Natural killer cell (primary cell): ENCODE measurements around the gene LCE1E. TPM values are rescaled to one million over a fixed set of nuclear protein-coding genes. Genes with fewer than 3 reads are reported as not detected.

Experiments
- ATAC-seq, 3 donors: fragments of 150-1000 bp in 2 of 3; fragments of 200-7000 bp in 1 of 3; cut with Tn5 transposase; 1 replicate in 1 of 3; 2 replicates in 2 of 3; pipeline ENCODE4 v1.10.0; 2021; ENCODE audit warnings: mild to moderate bottlenecking in 2 of 3, moderate library complexity in 2 of 3
- DNase-seq, 2 donors: peaks; one replicate each; pipeline versions ENCODE4 v3.0.0 to v3.0.0-alpha.2; 2013 to 2021; ENCODE audit warnings: mixed read lengths in 1 of 2
- H3K27ac ChIP-seq: one replicate; pipeline ENCODE4 v1.5.1; 2013; ENCODE audit warnings: mild to moderate bottlenecking, low read length
- H3K27me3 ChIP-seq: one replicate; pipeline ENCODE4 v1.6.1; 2013; ENCODE audit warnings: low read length; ENCODE audit not compliant: control insufficient read depth, insufficient read depth
- H3K36me3 ChIP-seq: one replicate; pipeline ENCODE4 v1.6.1; 2013; ENCODE audit warnings: low read length; ENCODE audit not compliant: control insufficient read depth, insufficient read depth
- H3K4me1 ChIP-seq: one replicate; pipeline ENCODE4 v1.6.1; 2013; ENCODE audit warnings: low read length; ENCODE audit not compliant: control insufficient read depth, insufficient read depth
- H3K4me3 ChIP-seq: one replicate; pipeline ENCODE4 v1.5.1; 2013; ENCODE audit warnings: low read length
- H3K9me3 ChIP-seq: one replicate; pipeline ENCODE4 v1.6.1; 2013; ENCODE audit warnings: low read length; ENCODE audit not compliant: control insufficient read depth, insufficient read depth
- H3K27ac Mint-ChIP-seq, 2 donors: one replicate each; pipeline ENCODE4 v1.8.0; 2022; ENCODE audit warnings: mild to moderate bottlenecking in 2 of 2, mixed read lengths in 2 of 2, moderate library complexity in 1 of 2
- H3K27me3 Mint-ChIP-seq, 2 donors: one replicate each; pipeline ENCODE4 v1.8.0; 2022; ENCODE audit warnings: low read depth in 2 of 2, mixed read lengths in 2 of 2
- H3K36me3 Mint-ChIP-seq: one replicate; pipeline ENCODE4 v1.8.0; 2022; ENCODE audit warnings: mixed read lengths
- H3K4me1 Mint-ChIP-seq, 2 donors: one replicate each; pipeline ENCODE4 v1.8.0; 2022; ENCODE audit warnings: mixed read lengths in 2 of 2
- H3K4me3 Mint-ChIP-seq: one replicate; pipeline ENCODE4 v1.8.0; 2022; ENCODE audit warnings: mild to moderate bottlenecking, moderate library complexity, mixed read lengths
- H3K9me3 Mint-ChIP-seq, 2 donors: one replicate each; pipeline ENCODE4 v1.8.0; 2022; ENCODE audit warnings: mixed read lengths in 2 of 2
- WGBS: methylation state at CpG from one replicate; pipeline ENCODE4 v1.1.7; 2013; ENCODE audit warnings: missing lambda C conversion rate; ENCODE audit not compliant: insufficient coverage; 5-methylcytosine and 5-hydroxymethylcytosine counted together
- intact Hi-C: fragments of 100-400 bp; cut with micrococcal nuclease; formaldehyde crosslinking; loops from one replicate; pipeline ENCODE4 v1.14.2; 2022
- total RNA-seq, 4 donors: library from RNA; stranded (reverse); fragments of 120-200 nt in 1 of 4; gene quantifications; one replicate each; pipeline versions ENCODE4 v1.2.3 to v1.2.4, GENCODE V29; 2013 to 2022
- TF ChIP-seq, protein P1 (sequence below): fragments of 200-600 bp; IDR thresholded peaks from one replicate; pipeline ENCODE4 v1.8.0; 2022; ENCODE audit warnings: antibody characterized with exemption

The LCE1E gene
- total RNA-seq, 3 donors from 2014 or later (not counting 1 experiment from before 2014, with no cell fraction given), result not detected

DNA sequence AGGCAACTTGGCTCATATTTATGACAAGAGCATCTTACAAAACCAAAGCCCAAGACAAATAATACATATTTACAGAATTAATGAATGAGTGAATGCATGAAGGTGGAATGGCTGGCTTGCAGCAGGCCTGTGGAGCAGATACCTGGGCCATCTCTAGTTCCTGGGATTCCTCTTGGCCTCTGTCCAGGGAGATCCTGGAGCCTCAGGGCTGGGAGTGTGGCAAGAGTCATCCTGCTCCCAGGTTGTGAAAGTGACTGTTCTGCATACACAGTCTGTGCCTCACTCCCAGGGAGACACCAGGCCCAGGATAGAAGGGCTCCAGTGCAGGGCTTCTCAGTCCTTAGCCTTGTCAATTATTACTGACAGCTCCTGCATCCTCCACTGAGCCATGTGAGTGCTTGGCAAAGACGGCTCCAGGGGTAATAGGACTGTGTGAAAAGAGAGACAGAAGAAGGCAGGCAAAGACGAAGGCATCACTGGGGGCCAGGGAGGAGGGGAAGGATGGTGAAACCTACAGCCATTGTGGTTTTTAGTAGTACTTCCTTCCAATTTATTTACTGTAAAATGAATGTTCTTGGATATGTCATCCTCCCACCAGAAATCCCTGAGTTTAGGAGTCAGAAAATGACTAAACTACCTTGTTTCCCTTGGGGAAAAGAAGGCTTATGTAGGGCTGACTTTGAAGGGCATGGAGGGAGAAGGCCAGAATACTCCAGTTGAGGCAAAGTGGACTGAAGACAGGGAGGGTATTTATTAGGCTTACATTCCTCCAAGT lies 42.5 kb upstream of the LCE1E start:
- Mint-ChIP-seq H3K27ac (no peak overlapping the region), H3K4me3 (no peak overlapping the region), H3K9me3 (peaks cover 0 to 5% of the 10 kb centered on the region in 2 donors), H3K4me1 (no peaks in the 10 kb centered on the region), H3K27me3 (peaks cover 30 to 73% of the 10 kb centered on the region in 2 donors), H3K36me3 (no peaks in the 10 kb centered on the region)
- no peaks in the 10 kb centered on the region for H3K9me3 ChIP-seq
- no peak overlapping the region for H3K4me3 ChIP-seq
- no peaks in the 10 kb centered on the region for H3K36me3 ChIP-seq
- DNase-seq (no peak), ATAC-seq (no peak)
- TF ChIP-seq, protein P1, sequence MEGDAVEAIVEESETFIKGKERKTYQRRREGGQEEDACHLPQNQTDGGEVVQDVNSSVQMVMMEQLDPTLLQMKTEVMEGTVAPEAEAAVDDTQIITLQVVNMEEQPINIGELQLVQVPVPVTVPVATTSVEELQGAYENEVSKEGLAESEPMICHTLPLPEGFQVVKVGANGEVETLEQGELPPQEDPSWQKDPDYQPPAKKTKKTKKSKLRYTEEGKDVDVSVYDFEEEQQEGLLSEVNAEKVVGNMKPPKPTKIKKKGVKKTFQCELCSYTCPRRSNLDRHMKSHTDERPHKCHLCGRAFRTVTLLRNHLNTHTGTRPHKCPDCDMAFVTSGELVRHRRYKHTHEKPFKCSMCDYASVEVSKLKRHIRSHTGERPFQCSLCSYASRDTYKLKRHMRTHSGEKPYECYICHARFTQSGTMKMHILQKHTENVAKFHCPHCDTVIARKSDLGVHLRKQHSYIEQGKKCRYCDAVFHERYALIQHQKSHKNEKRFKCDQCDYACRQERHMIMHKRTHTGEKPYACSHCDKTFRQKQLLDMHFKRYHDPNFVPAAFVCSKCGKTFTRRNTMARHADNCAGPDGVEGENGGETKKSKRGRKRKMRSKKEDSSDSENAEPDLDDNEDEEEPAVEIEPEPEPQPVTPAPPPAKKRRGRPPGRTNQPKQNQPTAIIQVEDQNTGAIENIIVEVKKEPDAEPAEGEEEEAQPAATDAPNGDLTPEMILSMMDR, result no peak
- H3K27ac ChIP-seq, result no peak overlapping the region
- no peaks in the 10 kb centered on the region for H3K27me3 ChIP-seq
- WGBS, result 53% methylated on average over 2 of the region's 2 CpGs
- H3K4me1 ChIP-seq, result no peaks in the 10 kb centered on the region
- intact Hi-C loops, result no loop called here

DNA sequence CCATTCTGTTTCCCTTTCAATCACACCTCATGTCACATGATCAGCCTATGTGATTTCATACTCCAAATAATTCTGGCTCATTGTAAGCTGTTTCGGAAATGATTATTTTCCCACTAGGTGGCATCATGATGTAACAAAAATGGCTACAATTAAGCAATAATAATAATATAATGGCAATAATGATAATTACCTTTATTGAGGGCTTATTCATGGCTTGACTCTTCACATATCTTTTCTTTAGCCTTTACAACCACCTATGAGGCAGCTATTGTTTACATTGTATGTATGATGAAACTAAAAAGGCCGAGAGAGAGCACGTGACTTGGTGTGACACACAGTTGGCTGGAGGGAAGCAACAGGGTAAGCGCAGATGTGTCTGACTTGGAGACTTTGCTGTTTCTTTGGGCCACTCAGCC lies 40.8 kb upstream of the LCE1E start:
- H3K4me1 ChIP-seq, result no peaks in the 10 kb centered on the region
- H3K27me3 Mint-ChIP-seq, result peaks cover 30 to 70% of the 10 kb centered on the region in 2 donors
- DNase-seq (no peak), ATAC-seq (no peak)
- TF ChIP-seq, protein P1, result no peak
- 90% methylated on average over 3 of the region's 4 CpGs for WGBS
- H3K27me3 ChIP-seq, result no peaks in the 10 kb centered on the region
- intact Hi-C loops, result no loop called here
- H3K4me1 Mint-ChIP-seq, result no peaks in the 10 kb centered on the region
- H3K36me3 Mint-ChIP-seq, result no peaks in the 10 kb centered on the region
- H3K9me3 Mint-ChIP-seq, result peaks cover 0 to 5% of the 10 kb centered on the region in 2 donors
- H3K4me3 Mint-ChIP-seq, result no peak overlapping the region
- H3K27ac Mint-ChIP-seq, result no peak overlapping the region
- no peaks in the 10 kb centered on the region for H3K9me3 ChIP-seq
- no peaks in the 10 kb centered on the region for H3K36me3 ChIP-seq
- H3K27ac ChIP-seq, result no peak overlapping the region
- H3K4me3 ChIP-seq, result no peak overlapping the region

DNA sequence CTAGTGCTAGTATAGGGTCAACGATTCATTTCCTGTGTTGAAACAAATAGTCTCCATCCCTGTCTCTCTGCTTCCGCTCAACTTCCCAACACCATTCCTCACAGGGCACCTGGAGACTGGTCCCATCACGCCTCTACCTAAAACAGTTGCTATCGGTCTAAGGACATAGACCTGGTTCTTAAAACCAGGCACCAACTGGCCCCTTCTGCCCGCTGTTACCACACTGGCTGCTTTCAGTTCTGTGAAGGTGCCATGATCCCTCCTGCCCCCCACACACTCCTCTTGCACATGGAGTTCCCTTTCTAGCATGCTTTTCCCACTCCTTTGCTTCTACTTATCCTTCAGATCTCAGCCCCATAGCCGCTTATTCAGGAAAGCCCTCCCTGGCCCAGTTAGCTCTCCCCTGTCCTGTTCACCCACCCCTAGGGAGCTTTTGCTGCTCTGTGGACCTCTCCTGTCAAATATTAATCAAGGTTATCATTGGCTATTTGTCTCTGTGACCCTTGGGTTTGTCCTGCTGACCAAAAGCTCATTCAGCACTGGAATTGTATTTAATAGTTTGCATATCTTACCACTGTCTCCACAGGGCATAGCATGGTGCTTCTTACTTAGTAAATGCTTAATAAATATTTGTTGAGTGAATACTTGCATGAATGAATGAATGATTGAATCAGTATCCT lies 40.2 kb upstream of the LCE1E start:
- Histone ChIP-seq H3K4me1 (no peaks in the 10 kb centered on the region), H3K27me3 (no peaks in the 10 kb centered on the region), H3K36me3 (no peaks in the 10 kb centered on the region), H3K4me3 (no peak overlapping the region), H3K27ac (no peak overlapping the region), H3K9me3 (no peaks in the 10 kb centered on the region)
- DNase-seq, result no peak
- H3K4me1 Mint-ChIP-seq, result no peaks in the 10 kb centered on the region
- no peak for ATAC-seq
- H3K9me3 Mint-ChIP-seq, result peaks cover 0 to 5% of the 10 kb centered on the region in 2 donors
- intact Hi-C loops, result no loop called here
- H3K27ac Mint-ChIP-seq, result no peak overlapping the region
- no peaks in the 10 kb centered on the region for H3K36me3 Mint-ChIP-seq
- peaks cover 36 to 76% of the 10 kb centered on the region in 2 donors for H3K27me3 Mint-ChIP-seq
- TF ChIP-seq, protein P1, result no peak
- 85% methylated on average over 6 of the region's 6 CpGs for WGBS
- no peak overlapping the region for H3K4me3 Mint-ChIP-seq
